ENCODE measurements around the gene RPS6KC1.

GRCh38 chr1:213087911-213088310 lies 36.9 kb downstream of the RPS6KC1 start:
- TF ChIP-seq POLR2AphosphoS5 (IDR thresholded peaks at IDR 0.05; ENCODE audit: borderline replicate concordance, low read depth, low read length) = no peak
- TF ChIP-seq EZH2 (IDR thresholded peaks at IDR 0.05) = no peak

All from SK-N-MC (cell line).